ENCODE data around the gene PRDM11. TPM values are rescaled to one million over a fixed set of nuclear protein-coding genes. Genes with fewer than 3 reads are reported as not detected.

Gene PRDM11
- total RNA-seq, 2 donors from 2014 or later, result 10.4 to 15.2 TPM

- no peak overlapping the region for H3K9ac ChIP-seq (ENCODE audit: extremely low read depth, low read length, poor library complexity, severe bottlenecking)
- no peak for DNase-seq
- peaks cover 61% of the 10 kb centered on the region for H3K27me3 ChIP-seq (ENCODE audit: control insufficient read depth, insufficient read depth, low read length, poor library complexity, severe bottlenecking)
- Mint-ChIP-seq H3K27me3 (ENCODE audit: insufficient read depth) (peaks cover 69% of the 10 kb centered on the region), H3K4me1 (peaks cover 9% of the 10 kb centered on the region), H3K27ac (no peak overlapping the region), H3K9me3 (no peaks in the 10 kb centered on the region), H3K36me3 (ENCODE audit: low read depth) (no peaks in the 10 kb centered on the region), H3K4me3 (no peak overlapping the region)
- no peak overlapping the region for H3K27ac ChIP-seq (ENCODE audit: low read depth, low read length)
- H3K9me3 ChIP-seq (ENCODE audit: control insufficient read depth, low read length), result no peaks in the 10 kb centered on the region
- no peaks in the 10 kb centered on the region for H3K4me1 ChIP-seq (ENCODE audit: control insufficient read depth, insufficient read depth, low read length)
- TF ChIP-seq CTCF (conservative IDR thresholded peaks at IDR 0.05), result no peak
- WGBS, 2 experiments (ENCODE audit: insufficient coverage in 1 of 2, insufficient read length in 1 of 2), result 85 to 89% methylated on average over 11 to 15 of the region's 16 CpGs
- H3K4me3 ChIP-seq (ENCODE audit: low read length), result no peak overlapping the region
- H3K36me3 ChIP-seq (ENCODE audit: control insufficient read depth, insufficient read depth, low read length), result no peaks in the 10 kb centered on the region
Measured at GRCh38 chr11:45144126-45145082, 2.0 kb upstream of the PRDM11 start.

GRCh38 chr11:45145083-45145378, 1.4 kb upstream of the PRDM11 start:
- 30 to 50% methylated on average over 1 to 3 of the region's 3 CpGs for WGBS, 2 experiments (ENCODE audit: insufficient coverage in 1 of 2, insufficient read length in 1 of 2)
- Histone ChIP-seq H3K9ac (ENCODE audit: extremely low read depth, low read length, poor library complexity, severe bottlenecking) (no peak overlapping the region), H3K4me1 (ENCODE audit: control insufficient read depth, insufficient read depth, low read length) (no peaks in the 10 kb centered on the region), H3K36me3 (ENCODE audit: control insufficient read depth, insufficient read depth, low read length) (no peaks in the 10 kb centered on the region), H3K4me3 (ENCODE audit: low read length) (no peak overlapping the region), H3K9me3 (ENCODE audit: control insufficient read depth, low read length) (no peaks in the 10 kb centered on the region), H3K27me3 (ENCODE audit: control insufficient read depth, insufficient read depth, low read length, poor library complexity, severe bottlenecking) (peaks cover 55% of the 10 kb centered on the region), H3K27ac (ENCODE audit: low read depth, low read length) (no peak overlapping the region)
- Mint-ChIP-seq H3K4me3 (no peak overlapping the region), H3K4me1 (peaks cover 9% of the 10 kb centered on the region), H3K27ac (no peak overlapping the region), H3K36me3 (ENCODE audit: low read depth) (peaks cover 1% of the 10 kb centered on the region), H3K27me3 (ENCODE audit: insufficient read depth) (peaks cover 64% of the 10 kb centered on the region), H3K9me3 (peaks cover 1% of the 10 kb centered on the region)
- TF ChIP-seq CTCF (conservative IDR thresholded peaks at IDR 0.05), result no peak
- no peak for DNase-seq

GRCh38 chr11:45145379-45146071, 914 bp upstream of the PRDM11 start:
- Histone ChIP-seq H3K9me3 (ENCODE audit: control insufficient read depth, low read length) (no peaks in the 10 kb centered on the region), H3K9ac (ENCODE audit: extremely low read depth, low read length, poor library complexity, severe bottlenecking) (no peak overlapping the region), H3K4me1 (ENCODE audit: control insufficient read depth, insufficient read depth, low read length) (no peaks in the 10 kb centered on the region), H3K36me3 (ENCODE audit: control insufficient read depth, insufficient read depth, low read length) (no peaks in the 10 kb centered on the region), H3K27ac (ENCODE audit: low read depth, low read length) (no peak overlapping the region), H3K4me3 (ENCODE audit: low read length) (peak overlapping the region; percentile 90), H3K27me3 (ENCODE audit: control insufficient read depth, insufficient read depth, low read length, poor library complexity, severe bottlenecking) (peaks cover 50% of the 10 kb centered on the region)
- peaks cover 2% of the 10 kb centered on the region for H3K9me3 Mint-ChIP-seq
- peaks cover 3% of the 10 kb centered on the region for H3K36me3 Mint-ChIP-seq (ENCODE audit: low read depth)
- H3K27me3 Mint-ChIP-seq (ENCODE audit: insufficient read depth), result peaks cover 59% of the 10 kb centered on the region
- H3K4me1 Mint-ChIP-seq, result peaks cover 9% of the 10 kb centered on the region
- peak overlapping the region; percentile 75 for H3K4me3 Mint-ChIP-seq
- TF ChIP-seq CTCF (conservative IDR thresholded peaks at IDR 0.05), result no peak
- peak; percentile 95 for DNase-seq
- H3K27ac Mint-ChIP-seq, result no peak overlapping the region
- 11 to 14% methylated on average over 13 to 23 of the region's 23 CpGs for WGBS, 2 experiments (ENCODE audit: insufficient coverage in 1 of 2, insufficient read length in 1 of 2)

Measured in endodermal cell (in vitro differentiated cells).